ENCODE data around the gene CXCL11.
"Not testable (repeated sequence)": the region's sequence is repeated elsewhere in the genome, so short reads cannot be mapped to it uniquely, and the experiment has no call there.

The CXCL11 gene

GRCh38 chr4:76035799-76036380 lies at the start of gene CXCL11:
Gene CXCL11 (minus strand): TSS chr4:76036070. CDS start chr4:76035987, 83 bp downstream.
- no peak for DNase-seq

DNA sequence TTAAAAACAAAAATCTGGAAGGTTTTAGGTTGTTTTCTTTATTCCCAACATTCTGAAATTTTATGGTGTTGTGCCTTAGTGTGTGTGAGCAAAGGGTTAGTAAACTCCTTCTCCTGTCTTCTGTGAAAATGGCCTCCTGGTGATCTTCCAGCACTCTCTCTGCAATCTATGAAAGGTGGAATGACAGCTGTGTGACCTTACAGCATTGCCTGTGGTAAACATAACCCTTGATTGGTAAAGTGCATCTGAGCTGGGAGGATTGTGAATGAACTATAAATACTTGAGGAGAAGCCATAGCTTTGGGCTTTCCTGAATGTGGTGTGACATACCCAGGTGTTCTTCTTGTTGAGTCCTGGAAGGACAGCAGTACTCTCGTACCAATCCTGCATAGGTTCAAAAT lies 48.7 kb upstream of the CXCL11 start:
- DNase-seq = no peak

DNA sequence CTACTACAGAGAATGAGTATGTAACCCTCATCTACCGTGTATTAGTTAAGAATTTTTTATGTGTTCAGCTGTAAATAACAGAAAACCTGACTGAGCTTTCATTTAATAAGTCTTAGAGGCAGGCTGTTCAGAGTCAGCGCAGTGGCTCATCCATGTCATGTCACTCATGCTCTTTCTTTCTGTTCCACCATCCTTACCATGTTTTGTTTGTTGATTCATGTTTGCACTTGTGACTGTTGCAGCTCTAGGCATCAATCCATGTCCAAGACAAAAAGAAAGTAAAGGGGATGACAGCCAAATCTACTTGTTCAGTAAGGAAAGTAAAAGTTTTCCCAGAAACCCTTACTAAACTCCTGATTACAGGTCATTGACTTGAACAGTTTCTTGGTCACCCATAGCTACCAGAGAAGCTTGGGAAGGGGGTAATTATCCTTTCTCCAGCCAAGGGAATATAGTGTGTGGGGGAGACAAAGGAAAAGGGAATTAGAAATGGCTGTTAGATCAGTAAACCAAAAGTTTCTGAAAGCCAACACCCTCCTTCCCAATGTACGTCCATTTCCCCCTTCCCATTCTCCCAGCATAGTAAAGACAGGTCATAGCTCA lies 47.6 kb upstream of the CXCL11 start:
- DNase-seq = no peak

DNA sequence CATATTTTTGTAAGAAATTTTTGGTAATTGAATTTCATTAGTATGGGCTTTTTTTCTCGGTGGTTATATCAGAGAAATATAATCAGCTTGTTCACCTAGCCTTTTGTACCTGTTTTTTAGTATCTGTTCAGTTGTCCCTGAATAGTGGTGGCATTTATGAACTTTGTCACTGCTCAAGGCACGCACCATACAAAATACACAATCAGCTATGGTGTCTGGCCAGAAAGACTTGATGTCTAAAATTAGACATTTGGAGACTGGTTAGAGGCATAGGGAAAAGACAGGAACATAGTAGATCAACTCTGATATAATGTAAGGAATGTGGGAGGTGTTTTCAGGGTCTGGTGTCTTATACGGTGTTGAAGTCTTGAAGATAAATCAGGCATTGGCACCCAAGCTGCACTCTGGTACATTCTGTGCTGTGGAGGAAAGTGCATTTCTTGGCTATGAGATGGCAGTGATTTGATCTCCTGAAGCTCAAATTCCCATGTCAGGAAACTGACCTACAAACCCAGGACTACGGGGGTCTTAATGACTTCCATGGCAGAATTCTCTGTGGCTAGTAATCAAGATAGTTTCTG lies 42.3 kb upstream of the CXCL11 start:
- DNase-seq = no peak

- no peak for DNase-seq
Observed at GRCh38 chr4:76074993-76075600, 39.2 kb upstream of the CXCL11 start.

DNA sequence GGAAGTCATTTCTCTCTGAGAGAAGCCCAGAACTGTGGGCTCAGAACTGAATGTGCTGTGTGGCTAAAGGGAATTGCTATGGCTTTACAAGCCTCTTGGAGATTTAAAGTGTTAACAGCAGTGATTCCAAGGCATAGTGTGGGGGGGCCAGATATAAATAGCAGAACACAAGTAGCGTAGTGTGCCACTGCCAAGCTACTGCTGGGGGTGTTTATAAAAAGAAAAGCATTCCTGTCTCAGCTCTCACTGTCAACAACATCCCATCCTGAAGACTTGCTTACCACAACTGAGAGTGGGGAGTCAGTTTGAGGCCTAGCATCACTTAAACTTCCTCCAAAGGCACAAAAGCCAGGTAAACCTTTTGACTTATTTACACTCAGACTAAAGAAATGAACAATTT lies 38.6 kb upstream of the CXCL11 start, which contains the start of gene ART3:
Gene ART3 (plus strand): TSS at position 242 of the 400 bp plus-strand sequence. CDS start 1,181 bp downstream, outside the sequence.
- DNase-seq = no peak

DNA sequence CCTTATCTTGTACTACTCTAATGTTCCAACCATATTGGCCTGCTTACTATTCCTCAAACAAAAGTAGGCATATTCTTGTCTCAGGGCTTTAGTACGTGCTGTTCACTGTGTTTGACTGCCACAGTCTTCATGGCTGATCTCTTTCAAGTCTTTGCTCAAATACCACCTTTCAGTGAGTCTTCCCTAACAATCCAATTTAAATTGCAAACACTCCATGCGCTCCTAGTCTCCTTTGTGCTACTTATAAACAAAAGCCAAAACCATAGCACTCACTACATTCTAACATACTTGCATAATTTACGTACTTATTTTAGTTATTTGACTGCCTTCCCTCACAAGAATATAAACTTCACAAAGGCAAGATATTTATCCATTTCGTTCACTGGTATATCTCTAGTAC lies 36.9 kb upstream of the CXCL11 start:
- no peak for DNase-seq

GRCh38 chr4:76067652-76068286 lies 31.9 kb upstream of the CXCL11 start:
- no peak for DNase-seq

- DNase-seq = no peak
Observed at GRCh38 chr4:76066546-76066945, 30.7 kb upstream of the CXCL11 start.

GRCh38 chr4:76061982-76062381 lies 26.1 kb upstream of the CXCL11 start:
- DNase-seq = no peak

DNA sequence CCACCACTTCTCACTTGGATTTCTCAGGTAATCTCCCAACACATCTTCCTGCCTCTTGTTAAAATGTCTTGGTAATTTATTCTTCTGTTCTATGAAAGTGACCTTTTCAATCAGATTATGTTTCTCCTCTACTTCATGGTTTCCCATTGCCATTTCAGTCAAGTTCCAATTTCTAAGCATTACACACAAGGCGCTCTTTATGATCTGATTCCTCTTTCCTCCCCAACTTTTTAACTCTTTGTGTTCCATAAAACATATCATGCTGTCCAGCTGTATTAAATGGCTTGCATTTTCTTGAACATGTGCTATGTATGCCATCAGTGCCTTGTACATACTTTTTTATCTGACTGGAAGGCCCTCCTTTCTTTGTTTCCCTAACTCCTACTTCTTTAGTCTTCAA lies 25.6 kb upstream of the CXCL11 start:
- no peak for DNase-seq

DNA sequence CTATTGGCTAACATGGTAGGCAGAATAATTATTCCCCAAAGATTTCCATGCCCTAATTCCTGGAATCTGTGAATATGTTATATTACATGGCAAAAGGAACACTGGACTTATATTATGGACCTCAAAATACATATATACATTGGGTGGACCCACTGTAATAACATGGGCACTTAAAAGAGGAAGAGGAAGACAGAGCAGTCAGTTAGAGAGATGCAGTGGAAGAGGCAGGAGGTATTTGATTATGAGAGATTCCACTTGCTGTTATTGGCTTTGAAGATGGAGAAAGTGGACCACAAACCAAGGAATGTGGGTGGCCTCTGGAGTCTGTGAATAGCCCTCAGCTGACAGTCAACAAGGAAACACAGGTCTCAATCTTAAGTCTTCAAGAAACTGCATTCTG lies 24.6 kb upstream of the CXCL11 start:
- no peak for DNase-seq

GRCh38 chr4:76059750-76060149 lies 23.9 kb upstream of the CXCL11 start:
- DNase-seq = no peak

- no peak for DNase-seq
Observed at GRCh38 chr4:76058888-76059426, 23.1 kb upstream of the CXCL11 start.

- no peak for DNase-seq
Observed at GRCh38 chr4:76058302-76058701, 22.4 kb upstream of the CXCL11 start.

GRCh38 chr4:76055421-76055820 lies 19.6 kb upstream of the CXCL11 start:
- DNase-seq = no peak

- DNase-seq = no peak
Observed at GRCh38 chr4:76055016-76055415, 19.1 kb upstream of the CXCL11 start.

GRCh38 chr4:76053730-76054129 lies 17.9 kb upstream of the CXCL11 start:
- DNase-seq = no peak

- not testable (repeated sequence) for DNase-seq
Observed at GRCh38 chr4:76050560-76051050, 14.7 kb upstream of the CXCL11 start.

DNA sequence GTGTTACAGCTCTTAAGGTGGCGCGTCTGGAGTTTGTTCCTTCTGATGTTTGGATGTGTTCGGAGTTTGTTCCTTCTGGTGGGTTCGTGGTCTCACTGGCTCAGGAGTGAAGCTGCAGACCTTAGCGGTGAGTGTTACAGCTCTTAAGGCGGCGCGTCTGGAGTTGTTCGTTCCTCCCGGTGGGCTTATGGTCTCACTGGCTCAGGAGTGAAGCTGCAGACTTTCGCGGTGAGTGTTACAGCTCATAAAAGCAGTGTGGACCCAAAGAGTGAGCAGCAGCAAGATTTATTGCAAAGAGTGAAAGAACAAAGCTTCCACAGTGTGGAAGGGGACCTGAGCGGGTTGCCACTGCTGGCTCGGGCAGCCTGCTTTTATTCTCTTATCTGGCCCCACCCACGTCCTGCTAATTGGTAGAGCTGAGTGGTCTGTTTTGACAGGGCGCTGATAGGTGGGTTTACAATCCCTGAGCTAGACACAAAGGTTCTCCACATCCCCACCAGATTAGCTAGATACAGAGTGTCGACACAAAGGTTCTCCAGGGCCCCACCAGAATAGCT lies 14.1 kb upstream of the CXCL11 start:
- DNase-seq = not testable (repeated sequence)

DNA sequence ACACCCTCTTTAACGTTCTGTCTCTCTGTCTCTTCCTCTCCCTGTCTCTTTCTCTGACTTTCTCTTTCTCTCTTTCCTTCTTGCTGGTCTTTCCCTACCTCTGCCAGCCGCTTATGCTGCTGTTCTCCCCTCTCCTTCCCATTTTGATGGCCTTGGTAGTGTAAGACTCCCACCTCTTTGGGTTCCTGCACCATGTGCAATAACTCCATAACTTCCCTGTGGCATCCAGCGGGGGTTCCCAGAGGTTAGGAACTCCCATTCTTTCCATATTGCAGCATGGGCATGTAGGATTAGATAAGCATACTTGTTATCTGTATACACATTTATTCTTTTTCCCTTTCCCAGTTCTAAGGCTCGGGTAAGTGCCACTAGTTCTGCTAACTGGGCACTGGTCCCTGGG lies 8.8 kb upstream of the CXCL11 start:
- not testable (repeated sequence) for DNase-seq

DNA sequence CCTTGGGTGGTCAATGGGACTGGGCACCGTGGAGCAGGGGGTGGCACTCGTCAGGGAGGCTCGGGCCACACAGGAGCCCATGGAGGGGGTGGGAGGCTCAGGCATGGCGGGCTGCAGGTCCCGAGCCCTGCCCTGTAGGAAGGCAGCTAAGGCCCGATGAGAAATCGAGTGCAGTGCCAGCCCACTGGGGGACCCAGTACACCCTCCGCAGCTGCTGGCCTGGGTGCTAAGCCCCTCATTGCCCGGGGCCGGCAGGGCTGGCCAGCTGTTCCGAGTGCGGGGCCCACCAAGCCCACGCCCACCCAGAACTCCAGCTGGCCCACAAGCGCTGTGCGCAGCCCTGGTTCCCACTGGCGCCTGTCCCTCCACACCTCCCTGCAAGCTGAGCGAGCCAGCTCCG lies 7.4 kb upstream of the CXCL11 start:
- DNase-seq = not testable (repeated sequence)

Measured in DMS79 (cell line).